ENCODE data around the gene PGPEP1. TPM values are rescaled to one million over a fixed set of nuclear protein-coding genes. Genes with fewer than 3 reads are reported as not detected.

The PGPEP1 gene
- total RNA-seq, 4 donors from 2014 or later = 15.6 to 25.2 (median 18.0) TPM

- DNase-seq (ENCODE audit: low spot score) (no peak), ATAC-seq (ENCODE audit: low FRiP score) (no peak)
- TF ChIP-seq, protein P1, sequence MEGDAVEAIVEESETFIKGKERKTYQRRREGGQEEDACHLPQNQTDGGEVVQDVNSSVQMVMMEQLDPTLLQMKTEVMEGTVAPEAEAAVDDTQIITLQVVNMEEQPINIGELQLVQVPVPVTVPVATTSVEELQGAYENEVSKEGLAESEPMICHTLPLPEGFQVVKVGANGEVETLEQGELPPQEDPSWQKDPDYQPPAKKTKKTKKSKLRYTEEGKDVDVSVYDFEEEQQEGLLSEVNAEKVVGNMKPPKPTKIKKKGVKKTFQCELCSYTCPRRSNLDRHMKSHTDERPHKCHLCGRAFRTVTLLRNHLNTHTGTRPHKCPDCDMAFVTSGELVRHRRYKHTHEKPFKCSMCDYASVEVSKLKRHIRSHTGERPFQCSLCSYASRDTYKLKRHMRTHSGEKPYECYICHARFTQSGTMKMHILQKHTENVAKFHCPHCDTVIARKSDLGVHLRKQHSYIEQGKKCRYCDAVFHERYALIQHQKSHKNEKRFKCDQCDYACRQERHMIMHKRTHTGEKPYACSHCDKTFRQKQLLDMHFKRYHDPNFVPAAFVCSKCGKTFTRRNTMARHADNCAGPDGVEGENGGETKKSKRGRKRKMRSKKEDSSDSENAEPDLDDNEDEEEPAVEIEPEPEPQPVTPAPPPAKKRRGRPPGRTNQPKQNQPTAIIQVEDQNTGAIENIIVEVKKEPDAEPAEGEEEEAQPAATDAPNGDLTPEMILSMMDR (IDR thresholded peaks at IDR 0.05) = no peak
Measured at GRCh38 chr19:18313398-18313797, 27.0 kb upstream of the PGPEP1 start.

GRCh38 chr19:18317961-18318800 lies 22.2 kb upstream of the PGPEP1 start:
- no peak for ATAC-seq (ENCODE audit: low FRiP score)
- DNase-seq (ENCODE audit: low spot score) = no peak
- TF ChIP-seq, protein P1 (IDR thresholded peaks at IDR 0.05) = no peak

DNA sequence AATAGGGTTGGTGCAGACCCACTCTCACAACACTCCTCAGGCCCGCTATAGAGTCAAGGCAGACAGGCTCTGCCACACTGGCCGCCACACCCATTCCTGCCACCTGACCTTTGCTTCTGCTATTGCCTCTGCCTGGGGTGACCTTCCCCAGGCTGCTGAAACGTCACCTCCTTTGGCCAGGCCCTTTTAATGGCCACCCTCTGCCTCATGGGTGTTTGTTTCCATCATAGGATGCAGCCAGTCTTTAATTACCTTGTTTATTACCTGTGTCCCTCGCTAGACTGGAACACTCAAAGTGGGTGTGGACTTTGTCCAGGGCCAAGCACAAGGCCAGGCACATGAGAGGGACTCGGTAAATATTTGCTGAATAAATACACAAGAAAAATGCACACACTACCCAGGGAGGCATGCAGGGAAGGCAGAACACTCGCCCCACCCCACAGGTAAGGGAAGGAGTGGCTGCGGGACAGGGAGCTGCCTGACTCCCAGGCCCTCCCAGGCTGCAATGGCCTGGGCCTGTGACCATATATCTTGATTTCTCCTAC lies 20.7 kb upstream of the PGPEP1 start:
- TF ChIP-seq, protein P1 (IDR thresholded peaks at IDR 0.05) = no peak
- DNase-seq (ENCODE audit: low spot score) = no peak
- no peak for ATAC-seq (ENCODE audit: low FRiP score)

DNA sequence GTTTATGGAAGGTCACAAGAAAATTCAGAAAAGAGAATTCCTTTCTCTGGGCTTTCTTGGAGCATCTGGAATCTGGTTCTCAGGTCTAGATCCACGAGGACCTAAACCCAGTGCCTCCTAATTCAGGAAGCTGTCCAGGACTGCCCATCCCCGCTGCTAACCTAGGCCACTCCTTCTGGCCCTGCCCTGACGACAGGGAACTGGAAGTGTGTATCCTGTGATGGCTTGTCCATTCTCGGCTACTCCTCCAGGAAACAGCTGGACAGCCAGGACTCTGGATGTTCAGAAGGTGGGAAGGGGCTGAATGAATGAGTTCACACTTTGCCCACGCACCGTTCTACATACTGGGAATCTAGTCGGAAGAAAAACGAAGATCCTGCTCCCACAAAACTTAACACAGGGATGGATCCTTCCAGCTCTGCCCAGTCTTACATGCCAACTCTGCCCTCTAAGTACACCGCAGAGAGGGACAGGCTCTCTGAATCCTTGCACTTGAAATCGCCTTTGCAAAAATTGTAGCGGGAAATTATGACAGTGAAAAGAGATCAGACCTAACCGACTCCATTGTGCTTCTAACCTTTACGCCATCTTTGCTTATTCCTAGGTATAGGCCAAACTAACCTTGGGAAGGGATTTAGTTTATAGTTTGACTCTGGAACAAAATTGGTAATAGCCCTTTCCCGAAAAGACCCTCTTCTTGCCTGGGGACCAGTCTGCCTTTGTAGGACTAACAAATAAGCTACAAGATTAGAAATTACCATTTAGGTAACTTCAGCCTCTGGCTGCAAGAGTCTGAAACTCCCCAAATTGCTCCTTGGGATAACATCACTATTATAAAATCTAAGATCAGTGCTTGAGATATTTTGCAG lies 19.3 kb upstream of the PGPEP1 start:
- no peak for DNase-seq (ENCODE audit: low spot score)
- TF ChIP-seq, protein P1 (IDR thresholded peaks at IDR 0.05) = no peak
- no peak for ATAC-seq (ENCODE audit: low FRiP score)

DNA sequence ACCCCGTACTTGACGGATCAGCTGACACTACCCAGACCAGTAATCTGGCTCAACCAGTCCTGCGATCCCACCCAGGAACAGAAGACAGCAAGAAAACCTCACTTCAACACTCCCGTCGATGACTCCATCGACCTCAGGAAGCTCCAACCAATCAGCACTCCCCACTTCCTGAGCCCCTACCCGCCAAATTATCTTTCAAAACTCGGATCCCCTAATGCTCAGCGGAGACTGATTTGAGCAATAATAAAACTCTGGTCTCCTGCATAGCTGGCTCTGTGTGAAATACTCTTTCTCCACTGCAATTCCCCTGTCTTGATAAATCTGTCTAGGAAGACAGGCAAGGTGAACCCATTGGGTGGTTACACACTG lies 18.7 kb upstream of the PGPEP1 start:
- no peak for ATAC-seq (ENCODE audit: low FRiP score)
- TF ChIP-seq, protein P1 (IDR thresholded peaks at IDR 0.05) = no peak
- DNase-seq (ENCODE audit: low spot score) = no peak

GRCh38 chr19:18322318-18322758 lies 18.1 kb upstream of the PGPEP1 start:
- ATAC-seq (ENCODE audit: low FRiP score) (no peak), DNase-seq (ENCODE audit: low spot score) (no peak)
- TF ChIP-seq, protein P1 (IDR thresholded peaks at IDR 0.05) = no peak
